Measurements from ENCODE around the gene FXYD5.

The FXYD5 gene

DNA sequence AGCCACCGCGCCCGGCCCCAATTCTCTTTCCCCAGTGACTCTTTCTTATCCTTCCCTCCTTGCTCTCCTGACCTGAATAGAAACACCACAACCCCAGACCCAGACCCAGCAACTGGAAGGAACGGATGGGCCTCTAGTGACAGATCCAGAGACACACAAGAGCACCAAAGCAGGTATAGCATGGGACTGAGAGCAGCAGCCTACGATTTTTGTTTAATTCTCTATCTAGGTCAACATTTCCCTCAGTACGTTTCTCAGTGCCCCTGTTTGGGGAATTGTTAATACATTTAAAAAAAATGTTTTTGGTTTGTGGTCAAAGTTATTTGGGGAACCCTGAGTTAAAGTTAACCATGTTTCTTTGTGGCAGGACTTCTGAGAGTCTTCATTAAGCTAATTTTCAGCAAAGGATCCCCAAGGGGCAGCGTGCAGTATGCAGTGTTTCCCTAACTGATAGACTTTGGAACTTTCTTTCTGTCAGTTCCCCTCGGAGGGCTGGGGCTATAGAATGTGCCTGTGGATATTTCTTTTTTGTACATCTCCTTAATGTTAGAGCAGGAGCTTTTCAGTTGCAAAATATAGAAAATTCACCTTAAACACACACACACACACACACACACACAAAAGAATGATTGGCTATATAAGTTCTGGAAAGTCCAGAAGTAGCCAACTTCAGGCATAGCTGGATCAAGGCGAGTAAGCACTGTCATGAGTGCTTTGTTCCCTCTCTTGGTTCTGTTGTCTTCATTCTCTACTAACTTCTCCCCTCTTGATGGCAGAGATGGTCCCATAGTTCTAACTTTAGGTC lies 6.3 kb downstream of the FXYD5 start:
- no peak for DNase-seq

DNA sequence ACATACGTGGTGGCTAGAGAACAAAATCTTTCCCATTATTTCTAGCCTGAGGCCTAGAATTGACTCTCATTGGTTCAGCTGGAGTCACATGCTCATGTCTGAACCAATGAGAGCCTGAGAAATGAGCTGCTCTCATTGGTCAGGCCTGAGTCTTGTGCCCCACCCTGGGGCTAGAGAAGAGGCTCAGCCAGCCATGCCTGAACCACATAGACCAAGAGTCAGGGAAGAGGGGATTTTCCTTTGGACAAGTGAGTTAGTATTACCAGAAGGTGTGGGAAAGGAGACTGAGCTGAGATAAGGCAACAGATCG lies 6.9 kb downstream of the FXYD5 start:
- no peak for DNase-seq

DNA sequence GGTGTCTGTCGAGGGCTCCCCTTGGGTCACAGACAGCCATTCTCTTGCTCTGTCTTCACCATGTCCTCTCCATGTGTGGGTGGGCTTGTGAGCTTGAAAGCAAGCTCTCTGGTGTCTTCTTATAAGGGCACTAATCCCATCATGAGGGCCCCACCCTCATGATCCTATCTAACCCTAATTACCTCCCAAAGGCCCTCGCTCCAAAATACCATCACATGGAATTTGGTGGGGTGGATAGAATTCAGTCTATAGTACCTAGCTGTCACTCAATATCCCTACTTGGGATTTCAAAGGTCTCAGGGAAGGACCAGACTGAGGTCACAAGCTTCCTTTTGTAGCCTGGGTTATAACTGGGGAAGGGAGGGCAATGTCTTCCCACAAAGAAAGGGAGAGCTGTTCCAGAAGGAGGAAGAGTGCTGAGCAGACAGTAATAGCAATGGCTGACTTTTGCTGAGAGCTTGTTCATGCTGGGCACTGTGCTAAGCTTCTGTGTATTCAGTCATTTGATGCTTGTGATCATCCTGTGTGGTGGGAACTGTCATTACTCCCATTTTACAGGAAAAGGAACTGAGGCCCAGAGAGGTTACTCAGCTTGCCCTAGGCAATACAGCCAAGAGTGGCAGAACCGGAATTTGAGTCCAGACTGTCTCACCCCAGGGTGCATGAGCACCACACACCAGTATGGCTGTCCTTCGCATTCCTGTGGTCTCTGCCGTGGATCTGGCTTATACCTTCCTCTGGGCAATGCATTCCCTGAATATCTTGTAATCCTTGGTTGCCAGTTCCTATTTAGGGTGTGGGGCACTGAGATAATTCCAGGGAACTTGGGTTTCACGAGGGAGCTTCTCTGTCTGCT lies 8.2 kb downstream of the FXYD5 start:
- no peak for DNase-seq

DNA sequence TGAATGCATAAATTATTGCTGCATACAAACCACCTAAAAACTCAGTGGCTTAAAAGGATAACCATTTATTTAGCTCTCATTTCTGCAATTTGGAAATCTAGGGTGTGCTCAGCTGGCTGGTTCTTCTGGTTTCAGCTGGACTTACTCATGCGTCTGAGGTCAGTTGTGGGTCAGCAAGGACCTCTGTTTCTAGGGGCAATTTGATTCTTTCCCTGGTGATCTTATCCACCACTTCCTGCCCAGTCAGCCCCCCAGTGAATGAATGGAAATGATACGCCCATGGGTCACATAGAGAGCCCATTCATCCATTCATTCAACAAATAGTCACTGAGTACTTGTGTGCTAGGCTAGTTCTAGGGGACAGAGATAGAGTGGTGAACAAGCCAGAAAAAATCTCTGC lies 9.9 kb downstream of the FXYD5 start:
- DNase-seq, result no peak

DNA sequence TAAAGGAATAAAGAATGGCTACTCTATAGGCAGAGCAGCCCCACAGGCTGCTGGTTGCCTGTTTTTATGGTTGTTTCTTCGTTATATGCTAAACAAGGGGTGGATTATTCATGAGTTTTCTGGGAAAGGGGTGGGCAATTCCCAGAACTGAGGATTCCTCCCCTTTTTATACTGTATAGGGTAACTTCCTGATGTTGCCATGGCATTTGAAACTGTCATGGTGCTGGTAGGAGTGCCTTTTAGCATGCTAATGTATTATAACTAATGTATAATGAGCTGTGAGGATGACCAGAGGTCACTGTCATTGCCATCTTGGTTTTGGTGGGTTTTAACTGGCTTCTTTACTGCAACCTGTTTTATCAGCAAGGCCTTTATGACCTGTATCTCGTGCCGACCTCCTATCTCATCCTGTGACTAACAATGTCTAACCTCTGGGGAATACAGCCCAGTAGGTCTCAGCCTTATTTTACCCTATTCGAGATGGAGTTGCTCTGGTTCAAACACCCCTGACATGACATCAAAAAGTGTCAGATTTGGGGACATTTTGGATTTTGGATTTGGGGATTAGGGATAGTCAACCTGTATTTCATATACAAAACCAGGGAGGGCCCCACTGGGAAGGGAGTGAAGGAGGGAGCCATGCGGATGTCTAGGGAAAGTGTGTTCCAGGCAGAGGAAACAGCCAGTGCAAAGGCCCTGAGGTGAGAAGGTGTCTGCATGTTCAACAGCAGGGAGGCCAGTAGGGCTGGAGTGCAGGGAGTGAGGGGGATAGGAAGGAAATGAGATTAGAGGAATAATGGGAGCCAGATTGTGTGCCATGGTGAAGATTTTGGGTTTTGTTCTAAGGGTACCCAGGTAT lies 10.9 kb downstream of the FXYD5 start:
- DNase-seq, result no peak

DNA sequence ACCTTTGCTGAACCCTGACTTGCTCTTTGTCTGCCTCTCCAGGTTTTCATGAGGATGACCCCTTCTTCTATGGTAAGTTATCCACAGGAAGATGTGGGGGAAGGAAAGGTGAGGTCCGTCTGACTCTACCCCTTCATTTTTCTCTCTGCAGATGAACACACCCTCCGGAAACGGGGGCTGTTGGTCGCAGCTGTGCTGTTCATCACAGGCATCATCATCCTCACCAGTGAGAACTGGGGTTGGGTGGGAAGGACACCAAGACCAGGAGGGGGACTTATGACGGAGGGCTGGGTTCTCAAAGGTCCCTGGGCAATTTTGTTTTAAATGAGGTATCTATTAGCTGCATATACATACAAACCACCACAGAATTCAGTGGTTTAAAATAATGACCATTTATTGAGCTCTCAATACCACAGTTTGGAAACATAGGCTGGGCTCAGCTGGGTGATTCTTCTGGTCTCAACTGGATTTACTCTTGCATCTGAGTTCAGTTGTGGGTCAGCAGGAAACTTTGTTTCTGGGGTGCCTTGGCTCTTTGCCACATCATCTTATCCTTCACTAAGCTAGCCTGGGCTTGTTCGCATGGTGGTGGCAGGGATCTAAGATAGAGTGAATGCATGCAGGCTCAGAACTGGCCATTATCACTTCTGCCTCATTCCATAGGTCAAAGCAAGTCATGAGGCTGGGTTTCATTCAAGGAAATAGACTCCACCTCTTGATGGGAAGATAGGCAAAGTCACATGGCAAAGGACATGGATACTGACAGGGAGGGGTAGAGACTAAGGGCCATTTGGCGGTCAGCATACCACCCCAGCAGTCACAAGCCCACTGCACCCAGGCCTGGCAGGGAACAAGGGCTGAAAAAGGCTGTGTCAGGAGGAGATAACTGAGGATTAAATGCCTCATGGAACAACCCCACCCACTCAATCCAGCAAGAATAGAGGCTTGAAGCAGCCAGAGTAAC lies 11.8 kb downstream of the FXYD5 start:
- no peak for DNase-seq

DNA sequence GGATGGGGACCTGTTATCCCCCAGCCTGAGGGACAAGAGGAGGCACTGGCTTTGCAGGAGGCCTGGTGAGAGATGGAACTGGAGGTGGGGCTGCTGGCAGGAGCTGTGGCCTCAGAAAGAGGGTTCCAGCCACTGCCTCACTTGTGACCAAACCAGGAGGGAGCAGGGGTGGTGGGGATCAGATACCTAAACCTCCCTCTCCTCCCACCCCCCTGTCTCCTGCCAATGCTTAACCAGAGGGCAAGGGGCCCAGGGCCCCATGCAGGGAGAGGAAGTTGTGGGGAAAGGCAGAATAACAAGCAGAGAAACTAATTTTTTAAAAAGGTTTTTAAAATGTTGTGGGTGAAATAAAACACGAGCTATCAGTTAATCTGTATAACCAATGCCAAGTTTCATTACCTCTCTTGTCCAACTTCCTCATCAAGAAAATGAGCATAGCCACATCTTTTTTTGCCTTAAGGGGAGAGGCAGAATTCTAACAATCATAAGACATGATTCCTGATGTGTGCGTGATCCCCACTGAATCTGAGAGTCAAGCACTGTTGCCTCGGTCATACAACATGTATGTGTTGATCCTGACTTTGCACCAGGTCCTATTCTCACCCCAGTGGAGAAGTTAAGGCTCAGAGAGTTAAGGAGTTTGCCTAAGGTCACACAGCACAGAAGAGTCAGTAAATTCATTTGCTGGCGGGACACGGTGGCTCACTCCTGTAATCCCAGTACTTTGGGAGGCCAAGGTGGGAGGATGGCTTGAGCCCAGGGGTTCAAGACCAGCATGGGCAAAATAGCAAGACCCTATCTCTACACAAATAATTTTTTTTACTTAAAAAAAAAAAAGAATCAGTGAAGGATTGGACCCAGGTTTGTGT lies 12.9 kb downstream of the FXYD5 start:
- no peak for DNase-seq

DNA sequence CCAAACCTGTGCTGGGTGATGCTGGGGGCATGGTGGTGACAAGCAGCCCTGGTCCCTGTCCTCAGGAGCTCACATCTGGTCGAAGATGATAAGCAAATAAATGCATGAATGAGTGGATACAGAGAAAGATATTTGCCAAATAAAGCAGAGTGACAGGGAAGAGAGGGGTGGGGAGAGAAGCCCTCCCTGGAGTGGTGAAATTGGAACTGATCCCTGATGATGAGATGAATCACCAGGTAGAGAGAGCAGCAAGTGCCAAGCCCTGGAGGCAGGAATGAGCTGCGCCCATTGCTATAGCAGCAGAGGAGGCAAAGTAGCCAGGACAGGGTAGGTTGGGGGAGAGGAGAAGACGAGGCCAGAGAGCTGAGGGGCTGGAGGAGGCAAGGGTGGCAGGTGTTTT lies 13.7 kb downstream of the FXYD5 start:
- no peak for DNase-seq

DNA sequence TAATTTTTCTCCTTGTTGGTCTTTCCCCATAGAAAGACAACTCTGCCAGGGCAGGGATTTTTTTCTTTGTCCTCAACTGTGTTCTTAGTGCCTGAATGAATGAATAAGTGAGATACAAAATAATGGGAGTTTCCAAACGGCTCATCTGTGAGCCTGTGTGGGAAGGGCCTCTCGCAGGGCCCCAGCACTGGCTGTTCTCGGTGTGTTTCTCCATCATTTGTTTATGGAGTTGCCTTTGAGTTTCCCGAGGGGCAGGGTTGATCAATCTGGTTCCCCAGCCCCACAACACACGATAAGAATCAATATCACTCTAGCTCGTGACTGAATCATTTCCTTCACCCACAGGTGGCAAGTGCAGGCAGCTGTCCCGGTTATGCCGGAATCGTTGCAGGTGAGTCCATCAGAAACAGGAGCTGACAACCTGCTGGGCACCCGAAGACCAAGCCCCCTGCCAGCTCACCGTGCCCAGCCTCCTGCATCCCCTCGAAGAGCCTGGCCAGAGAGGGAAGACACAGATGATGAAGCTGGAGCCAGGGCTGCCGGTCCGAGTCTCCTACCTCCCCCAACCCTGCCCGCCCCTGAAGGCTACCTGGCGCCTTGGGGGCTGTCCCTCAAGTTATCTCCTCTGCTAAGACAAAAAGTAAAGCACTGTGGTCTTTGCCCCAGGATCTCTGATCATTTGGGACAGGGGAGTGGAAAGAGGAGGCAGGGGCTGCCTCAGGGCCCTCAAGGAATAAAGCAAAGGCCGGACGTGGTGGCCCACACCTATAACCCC lies 14.9 kb downstream of the FXYD5 start:
- DNase-seq, result no peak

DNA sequence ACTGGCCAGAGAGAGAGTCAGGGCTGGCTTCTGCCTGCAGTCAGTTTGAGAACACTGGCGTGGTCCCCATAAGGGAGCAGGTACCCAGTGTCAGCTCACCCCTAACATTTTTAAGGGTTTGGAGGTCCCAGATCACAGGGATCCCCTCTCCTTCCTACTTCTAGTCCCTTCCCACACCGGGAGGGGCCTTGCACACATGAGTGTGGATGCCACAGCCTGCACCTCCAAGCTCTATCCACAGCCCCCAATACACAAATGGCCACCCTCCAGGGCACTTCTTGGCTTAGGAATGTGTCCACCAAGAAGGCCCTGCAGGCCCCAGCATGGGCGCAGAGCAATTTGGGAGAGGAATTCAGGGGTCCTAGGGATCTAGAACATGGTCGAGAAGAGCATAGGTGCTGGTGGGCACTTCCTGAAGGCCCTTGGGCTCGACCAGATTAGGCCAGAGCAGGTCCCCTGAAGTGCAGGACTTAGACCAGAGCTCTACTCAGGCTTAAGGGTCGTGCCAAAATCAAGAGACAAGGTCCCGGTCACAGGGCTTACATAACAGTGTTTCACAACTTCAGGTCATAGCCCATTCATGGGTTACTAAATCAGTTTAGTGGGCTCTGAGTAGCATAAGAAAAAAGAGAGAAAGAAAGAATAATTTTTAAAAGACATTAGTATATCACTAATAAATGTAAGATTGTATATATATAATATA lies 16.0 kb downstream of the FXYD5 start:
- no peak for DNase-seq

DNA sequence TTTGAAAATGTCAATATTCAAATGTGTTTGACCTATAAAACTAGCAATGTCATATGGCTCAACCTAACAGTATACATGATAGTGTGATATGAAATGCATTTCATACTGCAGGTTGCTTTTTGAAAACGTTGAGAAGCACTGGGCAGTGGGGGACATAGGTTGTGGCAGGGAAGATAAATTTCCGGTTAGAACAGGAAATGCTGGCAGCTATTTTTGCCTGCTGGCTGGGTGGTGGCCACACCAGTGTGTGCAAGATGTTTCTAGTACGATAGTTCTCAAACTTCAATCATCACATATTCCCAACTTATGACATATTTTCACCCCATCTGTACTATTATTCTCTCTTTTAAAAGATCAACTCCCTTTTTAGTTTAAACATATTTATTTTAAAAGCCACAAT lies 17.2 kb downstream of the FXYD5 start:
- DNase-seq, result no peak

DNA sequence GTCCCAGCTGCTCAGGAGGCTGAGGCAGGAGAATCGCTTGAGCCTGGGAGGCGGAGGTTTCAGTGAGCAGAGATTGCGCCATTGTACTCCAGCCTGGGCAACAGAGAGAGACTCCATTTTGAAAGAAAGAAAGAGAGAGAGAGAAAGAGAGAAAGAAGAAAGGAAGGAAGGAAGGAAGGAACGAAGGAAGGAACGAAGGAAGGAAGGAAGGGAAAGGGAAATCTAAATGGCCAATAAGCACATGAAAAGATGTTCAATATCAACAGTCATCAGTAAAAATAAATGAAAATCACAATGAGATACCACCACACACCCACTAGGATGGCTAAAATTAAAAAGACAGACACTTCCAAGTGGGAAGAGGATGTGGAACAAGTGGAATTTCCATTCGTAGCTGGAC lies 19.7 kb downstream of the FXYD5 start:
- DNase-seq, result no peak

DNA sequence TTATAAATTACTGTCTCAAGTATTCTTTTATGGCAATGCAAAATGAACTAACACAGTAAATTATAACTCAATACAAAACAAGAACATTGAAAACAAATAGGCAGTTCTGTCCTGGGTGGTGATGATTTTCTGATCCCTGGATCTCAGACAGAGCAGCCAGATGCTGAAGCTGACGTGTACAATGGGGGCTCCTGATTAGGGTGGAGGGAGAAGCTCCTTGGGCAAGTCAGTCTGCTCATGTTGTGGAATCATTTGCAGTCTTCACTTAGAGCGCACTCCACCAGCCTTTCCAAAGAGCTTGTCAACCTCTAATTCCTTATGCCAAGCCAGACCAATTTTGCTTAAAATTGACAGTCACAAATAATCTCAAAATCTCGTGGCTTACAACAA lies 21.6 kb downstream of the FXYD5 start:
- no peak for DNase-seq

DNA sequence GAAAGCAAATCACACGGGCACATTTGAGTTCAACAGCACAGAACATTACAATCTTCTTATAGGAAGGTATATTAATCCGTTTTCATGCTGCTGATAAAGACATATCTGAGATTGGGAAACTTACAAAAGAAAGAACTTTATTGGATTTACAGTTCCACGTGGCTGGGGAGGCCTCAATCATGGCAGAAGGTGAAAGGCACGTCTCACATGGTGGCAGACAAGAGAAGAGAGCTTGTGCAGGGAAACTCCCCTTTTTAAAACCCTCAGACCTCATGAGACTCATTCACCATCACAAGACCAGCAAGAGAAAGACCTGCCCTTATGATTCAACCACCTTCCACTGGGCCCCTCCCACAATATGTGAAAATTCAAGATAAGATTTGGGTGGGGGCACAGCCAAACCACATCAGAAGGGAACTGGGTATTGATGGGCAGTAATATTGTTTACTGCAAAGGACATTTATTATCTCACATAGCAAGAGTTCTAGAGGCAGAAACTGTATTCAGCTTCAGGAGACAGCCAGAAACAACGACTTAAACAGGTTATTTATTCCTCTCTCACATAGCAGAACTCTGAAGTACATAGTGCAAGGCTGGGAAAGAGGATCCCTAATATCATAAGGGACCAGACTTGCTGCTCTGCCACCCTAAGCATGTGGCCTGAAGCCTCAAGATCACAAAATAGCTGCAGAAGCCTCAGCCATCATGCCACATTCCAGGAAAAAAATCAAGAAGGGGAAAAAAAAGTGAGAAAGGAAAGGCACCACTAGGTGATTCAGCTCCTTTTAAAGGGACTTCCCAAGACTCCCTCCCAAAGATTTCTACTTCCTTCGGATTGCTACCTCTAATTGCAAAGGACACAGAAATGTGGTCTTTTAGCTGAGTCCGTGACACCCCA lies 23.1 kb downstream of the FXYD5 start:
- DNase-seq, result no peak

DNA sequence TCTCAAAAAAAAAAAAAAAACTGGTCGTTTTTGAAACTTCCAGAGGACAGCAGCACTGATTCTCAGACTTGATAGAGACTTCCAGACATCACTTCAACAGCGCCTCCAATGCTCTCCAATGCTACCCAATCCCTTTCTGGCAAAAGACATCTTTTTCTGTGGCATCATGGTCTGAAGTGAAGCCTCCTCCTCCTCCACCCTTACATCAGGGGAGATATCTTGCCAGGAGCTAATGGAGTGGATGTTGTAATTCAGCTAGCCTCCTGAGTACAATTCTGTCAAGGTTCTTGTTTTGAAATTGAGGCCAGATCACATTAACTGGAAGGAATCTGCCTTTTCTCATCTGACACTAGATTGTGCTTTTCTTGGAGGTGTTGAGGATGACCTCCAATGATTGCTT lies 24.2 kb downstream of the FXYD5 start:
- no peak for DNase-seq

DNA sequence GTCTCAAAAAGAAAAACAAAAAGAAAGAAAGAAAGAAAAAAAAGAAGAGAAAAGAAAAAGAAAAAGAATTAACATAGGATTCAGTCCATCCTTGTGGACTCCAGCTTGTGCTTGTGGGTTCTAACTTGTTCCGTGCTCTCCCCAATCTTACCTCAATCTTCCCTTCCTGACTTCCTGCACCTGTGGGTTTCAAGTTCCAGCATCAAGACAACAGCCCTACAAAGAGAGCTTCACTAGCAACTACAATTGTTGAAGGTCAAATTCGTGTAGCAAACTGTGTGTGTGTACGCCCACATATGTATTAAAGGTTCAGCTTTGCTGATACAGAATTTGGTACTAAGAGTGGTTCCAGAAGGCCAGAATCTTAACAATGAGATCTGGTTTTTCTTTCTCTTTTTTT lies 25.3 kb downstream of the FXYD5 start:
- DNase-seq, result no peak

DNA sequence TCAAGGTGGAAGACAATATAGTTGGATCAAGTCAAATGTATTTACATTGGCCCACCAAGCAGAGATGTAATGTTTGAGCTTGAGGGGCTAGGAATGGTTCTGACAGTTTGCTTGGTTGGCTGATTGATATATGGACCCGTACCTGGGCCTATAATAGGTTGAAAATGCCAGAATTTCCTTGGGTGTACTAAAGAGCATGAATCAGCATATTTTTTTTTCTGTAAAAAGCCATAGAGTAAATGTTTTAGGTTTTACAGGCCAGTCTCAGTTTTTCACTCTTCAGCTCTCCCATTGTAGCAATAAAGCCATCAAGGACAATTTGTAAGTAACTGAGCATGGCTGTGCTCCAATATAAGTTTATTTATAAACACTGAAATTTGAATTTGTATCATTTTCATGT lies 26.9 kb downstream of the FXYD5 start:
- no peak for DNase-seq

DNA sequence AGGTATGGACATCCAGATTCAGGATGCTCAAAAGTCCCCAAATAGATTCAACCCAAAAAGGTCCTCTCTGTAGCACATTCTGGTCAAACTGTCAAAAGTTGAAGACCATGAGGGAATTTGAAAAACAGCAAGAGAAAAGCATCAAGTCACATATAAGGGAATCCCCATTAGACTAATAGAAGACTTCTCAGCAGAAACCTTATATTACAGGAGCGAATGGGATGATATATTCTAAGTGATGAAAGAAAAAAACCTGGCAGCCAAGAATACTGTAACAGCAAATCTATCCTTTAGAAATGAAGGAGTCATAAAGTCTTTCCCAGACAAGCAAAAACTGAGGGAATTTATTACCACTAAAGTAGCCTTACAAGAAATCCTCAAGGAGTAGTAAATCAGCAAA lies 29.7 kb downstream of the FXYD5 start:
- no peak for DNase-seq

DNA sequence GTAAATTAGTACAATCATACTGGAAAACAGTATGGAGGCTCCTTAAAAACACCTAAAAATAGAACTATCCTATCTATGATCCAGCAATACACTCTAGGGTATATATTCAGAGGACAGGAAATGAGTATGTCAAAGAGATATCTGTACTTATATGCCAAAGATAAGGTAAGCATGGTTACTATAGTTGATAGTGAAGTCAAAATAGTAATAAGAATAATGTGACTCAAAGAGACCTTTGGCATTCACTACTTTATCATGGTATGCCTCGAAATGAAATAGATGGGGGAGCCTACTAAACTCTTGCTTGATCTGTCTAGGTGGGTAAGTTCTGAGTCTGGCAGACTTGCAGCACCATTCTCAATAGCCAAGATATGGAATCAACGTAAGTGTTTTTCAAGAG lies 30.3 kb downstream of the FXYD5 start:
- DNase-seq, result no peak

All from 8988T (cell line).